HTERT RPE-1 (cell line): ENCODE results near the gene SIGLEC12.

Source experiments
- in situ Hi-C: fragments of 300-500 bp; cut with MboI; formaldehyde crosslinking; loops from 4 replicates; pipeline ENCODE4 v1.14.3; 2020; ENCODE audit warnings: low sequenced_read_pairs

SIGLEC12 gene

GRCh38 chr19:51501594-51502263, at the start of gene SIGLEC12:
SIGLEC12 (minus strand) TSS chr19:51501800; CDS start chr19:51501733, 67 bp downstream.
- in situ Hi-C loops = no loop called here

DNA sequence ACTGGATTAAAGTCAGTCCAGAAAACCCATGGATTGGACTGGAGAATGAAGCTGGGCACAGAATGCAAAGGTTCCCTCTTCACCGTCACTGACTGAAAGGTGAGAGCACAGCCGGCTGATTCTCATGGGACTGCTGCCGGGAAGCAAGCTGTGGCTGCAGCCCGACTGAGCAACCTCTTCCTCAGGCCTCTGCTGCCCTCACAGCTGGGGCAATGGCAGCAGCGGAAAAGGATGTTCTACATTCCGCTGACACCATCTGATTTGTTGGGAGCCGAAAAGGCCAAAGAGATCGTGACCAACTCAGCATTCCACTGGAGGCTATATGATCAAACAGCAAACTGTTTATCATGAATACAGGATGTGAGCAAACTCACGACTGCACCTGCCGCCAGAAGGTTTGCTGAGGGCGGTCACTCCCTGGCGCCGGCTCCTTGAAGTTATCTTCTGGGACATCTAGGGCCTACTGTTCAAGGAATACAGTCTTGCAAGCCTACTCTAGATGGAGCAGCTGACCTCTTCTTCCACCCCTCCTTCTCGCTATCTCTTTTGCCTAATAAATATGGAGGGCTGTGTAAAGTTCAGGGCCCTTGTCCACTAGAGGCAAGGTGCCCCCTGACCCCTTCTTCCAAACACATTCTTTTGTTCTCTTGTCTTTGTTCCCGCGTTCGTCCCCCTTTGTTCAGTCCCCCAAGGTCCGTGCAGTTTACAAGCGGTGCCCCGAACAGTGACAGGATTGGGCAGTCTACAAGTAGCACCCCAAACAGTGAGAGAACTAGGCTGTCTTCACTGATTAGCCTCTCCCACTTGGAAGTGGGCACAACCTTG, 49.5 kb upstream of the SIGLEC12 start:
- in situ Hi-C loops = no loop called here

DNA sequence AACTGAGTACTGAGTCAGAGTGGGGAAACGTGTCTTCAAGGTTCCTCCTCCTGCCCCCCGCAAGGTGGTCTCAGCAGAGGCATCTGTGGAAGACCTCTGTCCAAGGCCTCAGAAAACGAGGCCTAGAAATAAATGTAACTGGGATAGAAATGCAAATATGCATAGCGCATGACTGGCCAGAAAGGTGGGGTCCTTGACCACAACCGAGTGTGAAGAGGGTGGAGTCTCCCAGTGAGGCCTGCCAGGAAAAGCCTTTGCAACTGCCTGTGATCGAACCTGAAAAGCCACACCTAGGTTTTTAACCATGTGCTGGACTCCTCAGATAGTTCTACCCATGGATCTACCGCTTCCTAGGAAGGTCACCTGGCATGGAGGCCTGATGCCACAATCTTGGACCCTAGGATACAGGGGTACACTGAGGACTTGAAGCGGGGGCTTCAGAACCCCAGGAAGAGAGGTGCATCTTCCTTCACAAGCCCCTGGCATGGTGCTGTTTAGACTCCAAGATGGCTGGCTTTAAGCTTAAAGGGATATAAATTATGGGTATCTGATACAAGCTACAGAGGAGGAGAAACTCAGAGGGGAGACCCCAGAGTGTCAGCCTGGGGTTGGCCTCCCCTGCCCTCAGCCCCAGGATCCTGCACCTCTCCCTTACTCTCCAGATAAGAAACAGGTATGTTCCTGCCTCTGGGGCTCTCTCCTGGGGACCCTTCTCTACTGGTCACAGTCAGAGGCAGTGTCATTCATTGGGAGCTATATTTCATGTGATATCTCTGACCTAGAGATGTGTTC, 48.1 kb upstream of the SIGLEC12 start:
- in situ Hi-C loops = no loop called here

DNA sequence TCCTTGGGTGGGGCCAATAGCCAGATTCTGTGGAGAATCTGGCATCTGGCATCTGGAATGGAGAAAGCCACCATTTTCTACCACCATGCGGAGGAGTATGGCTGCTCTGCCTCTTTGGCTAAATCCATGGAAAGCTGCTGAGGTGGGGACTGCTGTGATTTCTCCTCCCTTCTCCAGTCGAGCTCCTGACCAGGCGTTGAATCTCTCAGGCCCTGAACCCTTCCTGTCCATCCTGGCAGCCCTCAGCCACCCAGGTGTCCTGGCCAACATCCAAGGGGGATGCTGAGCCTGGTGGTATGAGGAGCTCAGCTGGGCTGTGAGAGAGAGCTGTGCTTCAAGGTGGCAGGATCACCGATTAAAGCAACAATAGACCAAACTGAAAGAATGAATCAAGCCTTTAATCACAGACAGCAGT, 47.3 kb upstream of the SIGLEC12 start:
- in situ Hi-C loops = no loop called here

- in situ Hi-C loops = no loop called here
These were observed 46.6 kb upstream of the SIGLEC12 start for GRCh38 chr19:51548213-51548651.

GRCh38 chr19:51547397-51548212, 46.0 kb upstream of the SIGLEC12 start:
- in situ Hi-C loops = no loop called here

DNA sequence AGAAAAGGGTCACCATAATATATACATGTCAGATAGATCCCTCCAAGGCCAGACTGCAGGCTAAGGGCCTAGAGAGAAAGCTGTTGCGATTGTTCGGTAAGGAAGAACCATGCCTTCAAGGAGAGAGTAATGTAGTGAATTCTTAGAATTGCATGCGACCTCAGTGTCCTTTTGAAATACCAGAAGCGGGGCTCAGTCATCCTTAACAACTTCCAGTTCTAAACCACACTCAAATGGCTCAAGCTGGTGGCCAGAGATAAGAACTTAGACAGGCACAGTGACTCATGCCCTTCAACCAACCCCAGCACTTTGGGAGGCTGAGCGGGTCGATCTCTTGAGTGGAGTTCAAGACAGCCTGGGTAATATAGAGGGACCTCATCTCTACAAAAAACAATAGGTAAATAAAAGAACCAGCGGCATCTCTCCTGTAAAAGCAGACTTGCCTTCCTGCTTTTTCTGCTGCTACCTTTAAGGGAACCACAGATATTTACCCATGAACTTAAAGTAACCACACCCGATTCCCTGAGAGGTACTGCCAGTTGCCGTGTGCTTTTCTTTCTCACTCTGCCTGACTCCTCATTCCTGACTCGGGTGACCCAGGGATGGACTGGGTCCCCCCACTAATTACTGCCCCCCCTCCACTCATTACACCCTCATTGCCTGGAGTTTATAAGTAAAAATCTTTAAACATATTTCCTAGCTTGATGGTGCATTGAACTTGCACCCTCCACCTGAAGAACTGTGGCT, 45.2 kb upstream of the SIGLEC12 start:
- in situ Hi-C loops = no loop called here

- in situ Hi-C loops = no loop called here
These were observed 44.6 kb upstream of the SIGLEC12 start for GRCh38 chr19:51546107-51546649.

DNA sequence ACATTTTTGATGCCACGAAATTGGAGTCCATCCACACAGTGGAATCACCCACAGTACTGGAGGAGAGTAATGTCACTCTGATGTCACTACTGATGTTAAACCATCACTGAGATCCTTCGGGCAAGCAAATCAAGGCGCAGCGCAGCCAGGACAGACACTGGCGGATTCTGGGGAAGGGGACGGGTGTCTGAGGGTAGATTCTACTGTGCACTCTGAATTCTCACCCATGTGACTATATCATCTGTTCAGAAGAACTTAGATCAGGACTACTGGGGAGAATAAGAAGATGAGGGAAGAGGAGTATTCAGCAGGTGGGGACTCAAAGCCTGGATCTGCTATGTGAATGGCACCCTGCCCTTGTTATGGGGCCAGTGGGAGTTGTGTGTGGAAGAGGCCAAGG, 42.4 kb upstream of the SIGLEC12 start:
- in situ Hi-C loops = no loop called here

DNA sequence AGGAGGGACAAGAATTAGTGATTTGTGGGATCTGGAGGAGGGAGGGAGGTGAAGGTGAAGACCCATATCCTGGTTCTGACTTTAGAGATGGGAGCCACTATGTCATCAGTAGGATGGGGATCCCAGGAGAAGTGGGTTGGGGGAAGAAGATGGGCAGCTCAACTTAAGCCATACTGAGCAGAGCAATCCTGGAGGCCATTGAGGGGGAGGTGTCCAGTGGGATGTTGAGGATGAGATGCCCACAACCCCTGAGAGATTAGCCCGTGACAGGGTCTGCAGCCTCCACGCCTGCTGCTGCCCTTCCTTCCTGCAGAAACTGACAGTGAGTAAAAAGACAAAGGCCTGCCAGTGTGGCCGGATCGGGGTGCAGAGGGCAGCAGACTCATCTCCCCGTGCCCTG, 41.1 kb upstream of the SIGLEC12 start:
- in situ Hi-C loops = no loop called here

- in situ Hi-C loops = no loop called here
These were observed 40.1 kb upstream of the SIGLEC12 start for GRCh38 chr19:51541458-51542357.

DNA sequence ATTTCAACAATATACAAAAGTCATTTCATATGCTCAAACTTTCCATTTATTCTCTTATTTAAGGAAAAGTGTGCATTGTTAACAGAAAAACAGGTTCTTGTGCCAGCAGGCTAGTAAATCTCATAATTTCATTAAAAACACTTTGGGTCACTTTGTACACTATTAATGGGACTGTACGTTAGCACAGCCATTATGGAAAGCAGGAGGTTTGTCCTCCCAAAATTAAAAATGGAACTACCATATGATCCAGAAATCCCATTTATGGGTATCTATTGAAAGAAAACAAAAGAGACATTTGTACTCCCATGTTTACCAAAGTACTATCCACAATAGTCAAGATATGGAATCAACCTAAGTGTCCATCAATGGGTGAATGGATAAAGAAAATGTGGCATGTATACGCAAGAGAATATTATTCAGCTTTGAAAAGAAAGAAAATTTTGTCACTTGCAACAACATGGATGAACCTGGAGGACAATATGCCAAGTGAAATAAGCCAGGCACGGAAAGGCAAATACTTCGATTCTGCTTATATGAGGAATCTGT, 38.3 kb upstream of the SIGLEC12 start:
- in situ Hi-C loops = no loop called here

- in situ Hi-C loops = no loop called here
These were observed 33.9 kb upstream of the SIGLEC12 start for GRCh38 chr19:51535535-51535934.

GRCh38 chr19:51531349-51532315, 30.0 kb upstream of the SIGLEC12 start, which contains the start of gene SIGLEC6:
SIGLEC6 (minus strand) TSS chr19:51531670; CDS start chr19:51531648, 22 bp downstream.
- in situ Hi-C loops = no loop called here

DNA sequence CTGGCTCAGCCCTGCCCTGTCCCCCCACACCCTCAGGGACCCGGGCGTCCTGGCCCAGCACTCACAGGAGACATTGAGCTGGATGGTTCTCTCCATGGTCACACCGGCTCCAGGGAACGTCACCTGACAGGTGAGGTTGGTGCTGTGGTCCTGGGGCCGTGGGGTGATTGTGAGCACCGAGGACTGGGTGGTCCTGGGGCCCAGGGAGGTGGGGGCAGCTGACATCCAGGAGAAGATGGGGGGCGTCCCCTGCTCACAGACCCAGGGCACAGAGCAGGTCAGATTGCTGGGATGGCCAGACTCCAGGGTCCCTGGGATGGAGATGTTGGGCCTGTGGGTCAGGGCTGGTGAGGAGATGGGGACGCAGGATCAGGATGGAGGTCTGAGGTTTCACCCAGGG, 29.0 kb upstream of the SIGLEC12 start:
- in situ Hi-C loops = no loop called here

- in situ Hi-C loops = no loop called here
These were observed 27.7 kb upstream of the SIGLEC12 start for GRCh38 chr19:51529301-51529700.

DNA sequence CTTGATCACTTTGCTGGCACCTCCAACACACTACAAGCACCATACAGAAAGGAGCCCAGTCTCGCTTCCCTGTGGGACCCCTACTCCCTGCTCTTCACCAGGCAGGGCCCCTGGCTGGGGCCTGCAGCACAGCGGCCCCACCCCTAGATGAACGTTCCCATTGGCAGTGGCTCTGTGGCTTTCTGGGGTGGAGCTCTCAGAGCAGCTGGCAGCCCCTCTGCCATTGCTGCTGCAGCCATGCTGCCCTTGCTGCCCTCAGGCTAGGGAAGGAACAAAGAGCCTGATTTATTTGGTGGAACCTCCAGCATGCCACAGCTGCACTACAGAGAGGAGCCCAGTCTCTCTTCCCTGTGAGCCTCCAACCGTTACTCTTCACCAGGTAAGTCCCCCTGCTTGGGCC, 24.1 kb upstream of the SIGLEC12 start:
- in situ Hi-C loops = no loop called here
